ENCODE measurements around the gene APCDD1L.

DNA sequence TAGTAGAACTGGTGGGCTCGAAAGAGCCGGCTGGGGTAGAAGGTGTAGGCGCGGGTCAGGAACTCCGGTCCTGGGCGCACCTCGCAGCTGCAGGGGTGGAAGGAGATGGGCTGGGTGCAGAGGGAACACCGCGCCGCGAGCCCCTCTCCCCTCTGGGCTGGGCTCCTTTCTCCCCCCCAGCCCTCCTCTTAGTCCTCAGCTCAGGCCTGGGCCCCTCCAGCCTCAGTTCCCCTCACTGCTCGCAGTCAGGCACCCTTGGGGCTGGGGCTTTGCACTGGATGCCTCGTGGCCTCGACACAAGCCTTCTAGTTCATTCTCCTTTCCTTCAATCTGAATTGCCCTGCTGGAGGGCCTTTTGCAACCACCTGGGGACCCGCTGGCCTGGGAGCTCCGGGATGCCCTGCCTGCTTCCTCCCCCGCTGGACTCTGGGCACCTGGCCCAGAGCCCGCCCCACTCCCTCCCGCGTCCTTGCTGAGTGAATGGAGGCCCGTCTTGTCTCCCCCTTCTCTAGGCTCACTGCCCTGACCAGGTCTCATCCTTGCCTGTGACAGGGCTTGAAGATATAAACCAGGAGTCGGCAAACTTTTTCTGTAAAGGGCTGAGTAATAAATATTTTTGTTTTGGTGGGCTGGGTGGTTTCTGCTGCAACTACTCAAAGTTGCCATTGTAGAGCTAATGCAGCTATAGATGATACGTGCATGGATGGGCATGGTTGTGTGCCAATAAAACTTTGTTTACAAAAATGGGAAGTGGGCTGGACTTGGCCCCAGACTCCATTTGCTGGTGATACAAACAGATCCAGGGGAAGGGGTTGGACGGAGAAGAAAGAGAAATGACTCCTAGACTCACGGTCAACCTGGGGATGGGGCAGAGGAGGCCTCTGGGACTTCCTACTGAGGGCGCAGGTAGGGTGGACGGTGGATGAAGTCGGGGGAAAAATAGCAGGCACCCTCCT lies 47.3 kb downstream of the APCDD1L start:
- TF ChIP-seq, protein P1, sequence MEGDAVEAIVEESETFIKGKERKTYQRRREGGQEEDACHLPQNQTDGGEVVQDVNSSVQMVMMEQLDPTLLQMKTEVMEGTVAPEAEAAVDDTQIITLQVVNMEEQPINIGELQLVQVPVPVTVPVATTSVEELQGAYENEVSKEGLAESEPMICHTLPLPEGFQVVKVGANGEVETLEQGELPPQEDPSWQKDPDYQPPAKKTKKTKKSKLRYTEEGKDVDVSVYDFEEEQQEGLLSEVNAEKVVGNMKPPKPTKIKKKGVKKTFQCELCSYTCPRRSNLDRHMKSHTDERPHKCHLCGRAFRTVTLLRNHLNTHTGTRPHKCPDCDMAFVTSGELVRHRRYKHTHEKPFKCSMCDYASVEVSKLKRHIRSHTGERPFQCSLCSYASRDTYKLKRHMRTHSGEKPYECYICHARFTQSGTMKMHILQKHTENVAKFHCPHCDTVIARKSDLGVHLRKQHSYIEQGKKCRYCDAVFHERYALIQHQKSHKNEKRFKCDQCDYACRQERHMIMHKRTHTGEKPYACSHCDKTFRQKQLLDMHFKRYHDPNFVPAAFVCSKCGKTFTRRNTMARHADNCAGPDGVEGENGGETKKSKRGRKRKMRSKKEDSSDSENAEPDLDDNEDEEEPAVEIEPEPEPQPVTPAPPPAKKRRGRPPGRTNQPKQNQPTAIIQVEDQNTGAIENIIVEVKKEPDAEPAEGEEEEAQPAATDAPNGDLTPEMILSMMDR (IDR thresholded peaks at IDR 0.05): no peak
- TF ChIP-seq POLR2A (IDR thresholded peaks at IDR 0.05): no peak

All from Peyer's patch (tissue), 4 donors.